Neuronal stem cell (in vitro differentiated cells): ENCODE results near the gene ADM2.
A peak's percentile ranks its signal among the peaks of the same experiment; 100 is the strongest.

Source experiments
- DNase-seq: peaks from one replicate; pipeline ENCODE4 v3.0.0-alpha.2; 2013; ENCODE audit warnings: low spot score
- H2AFZ ChIP-seq: one replicate; pipeline ENCODE4 v1.6.1; 2013; ENCODE audit warnings: mild to moderate bottlenecking, low read length, inconsistent platforms
- H2AK5ac ChIP-seq: 2 replicates; pipeline ENCODE4 v1.6.1; 2013; ENCODE audit warnings: low read depth, mild to moderate bottlenecking, inconsistent platforms, low read length, moderate library complexity, mixed read lengths
- H2BK120ac ChIP-seq: 2 replicates; pipeline ENCODE4 v1.6.1; 2013; ENCODE audit warnings: low read depth, mild to moderate bottlenecking, inconsistent platforms, low read length, moderate library complexity, mixed read lengths
- H2BK12ac ChIP-seq: one replicate; pipeline ENCODE4 v1.6.1; 2013; ENCODE audit warnings: low read length, inconsistent platforms
- H2BK15ac ChIP-seq: 2 replicates; pipeline ENCODE4 v1.6.1; 2013; ENCODE audit warnings: mild to moderate bottlenecking, low read length, inconsistent platforms, mixed read lengths
- H2BK5ac ChIP-seq: one replicate; pipeline ENCODE4 v1.6.1; 2013; ENCODE audit warnings: inconsistent platforms, mild to moderate bottlenecking, low read length, moderate library complexity
- H3K14ac ChIP-seq: one replicate; pipeline ENCODE4 v1.6.1; 2013; ENCODE audit warnings: low read length, inconsistent platforms
- H3K18ac ChIP-seq: 2 replicates; pipeline ENCODE4 v1.6.1; 2013; ENCODE audit warnings: low read length, inconsistent platforms
- H3K23ac ChIP-seq: 2 replicates; pipeline ENCODE4 v1.6.1; 2013; ENCODE audit warnings: low read depth, mild to moderate bottlenecking, mixed read lengths, low read length, inconsistent platforms; ENCODE audit not compliant: poor library complexity
- H3K27ac ChIP-seq: replicated peaks from 3 replicates; pipeline ENCODE4 v1.5.1; 2013; ENCODE audit warnings: low read length, inconsistent platforms
- H3K27me3 ChIP-seq, 3 experiments: 2 replicates each; pipeline ENCODE4 v1.6.1; 2013; ENCODE audit warnings: low read length in 3 of 3, mild to moderate bottlenecking in 2 of 3, inconsistent platforms in 1 of 3, low read depth in 1 of 3, mixed read lengths in 1 of 3, moderate library complexity in 1 of 3; ENCODE audit not compliant: control insufficient read depth in 3 of 3, insufficient read depth in 3 of 3
- H3K36me3 ChIP-seq, 2 donors: replicated peaks in 1 of 2; 2 replicates each; pipeline ENCODE4 v1.6.1; 2013; ENCODE audit warnings: low read length in 2 of 2; ENCODE audit not compliant: control insufficient read depth in 2 of 2, insufficient read depth in 2 of 2
- H3K4ac ChIP-seq: 2 replicates; pipeline ENCODE4 v1.6.1; 2013; ENCODE audit warnings: inconsistent platforms, mild to moderate bottlenecking, low read length, moderate library complexity
- H3K4me1 ChIP-seq, 2 donors: 1 replicate in 1 of 2; 2 replicates in 1 of 2; pipeline ENCODE4 v1.6.1; 2013; ENCODE audit warnings: low read length in 2 of 2, low read depth in 1 of 2; ENCODE audit not compliant: control insufficient read depth in 2 of 2, insufficient read depth in 1 of 2
- H3K4me2 ChIP-seq: one replicate; pipeline ENCODE4 v1.6.1; 2013; ENCODE audit warnings: mild to moderate bottlenecking, low read length, inconsistent platforms; ENCODE audit not compliant: insufficient read depth, poor library complexity, severe bottlenecking
- H3K4me3 ChIP-seq, 2 donors: 2 replicates each; pipeline ENCODE4 v1.5.1; 2013; ENCODE audit warnings: low read length in 2 of 2, mild to moderate bottlenecking in 2 of 2, inconsistent platforms in 1 of 2, moderate library complexity in 1 of 2
- H3K79me1 ChIP-seq: one replicate; pipeline ENCODE4 v1.6.1; 2013; ENCODE audit warnings: low read depth, mild to moderate bottlenecking, inconsistent platforms, low read length, moderate library complexity
- H3K9ac ChIP-seq: one replicate; pipeline ENCODE4 v1.6.1; 2013; ENCODE audit warnings: mild to moderate bottlenecking, low read depth, low read length, inconsistent platforms; ENCODE audit not compliant: poor library complexity
- H3K9me3 ChIP-seq, 2 donors: replicated peaks in 1 of 2; 2 replicates each; pipeline versions ENCODE3 to v1.6.1; 2013; ENCODE audit warnings: low read length in 2 of 2, mild to moderate bottlenecking in 2 of 2, inconsistent platforms in 1 of 2, low read depth in 1 of 2, mixed read lengths in 1 of 2, moderate library complexity in 1 of 2; ENCODE audit not compliant: control insufficient read depth in 2 of 2, insufficient read depth in 1 of 2
- H4K8ac ChIP-seq: one replicate; pipeline ENCODE4 v1.6.1; 2013; ENCODE audit warnings: low read depth, mild to moderate bottlenecking, inconsistent platforms, low read length, moderate library complexity
- H4K91ac ChIP-seq: one replicate; pipeline ENCODE4 v1.6.1; 2013; ENCODE audit warnings: low read length, low read depth, mild to moderate bottlenecking, inconsistent platforms; ENCODE audit not compliant: poor library complexity
- WGBS, 2 donors: extraction: QIAGEN DNeasy Blood & Tissue Kit; methylation state at CpG; one replicate each; pipeline ENCODE4 v1.1.7; 2013; ENCODE audit warnings: missing lambda C conversion rate in 2 of 2, mixed read lengths in 1 of 2; ENCODE audit not compliant: insufficient read length in 2 of 2, insufficient replicate concordance in 1 of 2; ENCODE audit errors: extremely low coverage in 2 of 2; 5-methylcytosine and 5-hydroxymethylcytosine counted together

ADM2 gene

GRCh38 chr22:50452649-50453048 is 28.7 kb upstream of the ADM2 start:
- H3K23ac ChIP-seq: no peak overlapping the region
- H3K18ac ChIP-seq: no peak overlapping the region
- H3K36me3 ChIP-seq: peaks cover 51 to 91% of the 10 kb centered on the region in 2 donors
- H3K79me1 ChIP-seq: peaks cover 8% of the 10 kb centered on the region
- no peak overlapping the region for H2AFZ ChIP-seq
- no peak overlapping the region for H3K14ac ChIP-seq
- H3K27me3 ChIP-seq: no peaks in the 10 kb centered on the region
- no peak overlapping the region for H4K8ac ChIP-seq
- H4K91ac ChIP-seq: no peak overlapping the region
- no peak overlapping the region for H3K4me3 ChIP-seq
- no peak for DNase-seq
- H3K4me1 ChIP-seq: no peaks in the 10 kb centered on the region
- H3K4me2 ChIP-seq: no peak overlapping the region
- H3K9me3 ChIP-seq: peaks cover 0 to 5% of the 10 kb centered on the region in 2 donors
- H2AK5ac ChIP-seq: no peak overlapping the region
- no peak overlapping the region for H3K27ac ChIP-seq
- H2BK120ac ChIP-seq: no peak overlapping the region
- H2BK15ac ChIP-seq: no peak overlapping the region
- no CpG with 5 or more reads among the region's 5 CpGs for WGBS, 2 donors
- no peak overlapping the region for H2BK12ac ChIP-seq
- no peak overlapping the region for H2BK5ac ChIP-seq
- H3K9ac ChIP-seq: no peak overlapping the region
- no peak overlapping the region for H3K4ac ChIP-seq

GRCh38 chr22:50454556-50455075 is 26.7 kb upstream of the ADM2 start:
- Histone ChIP-seq H4K8ac (no peak overlapping the region), H3K18ac (no peak overlapping the region), H3K27ac (no peak overlapping the region), H2AK5ac (no peak overlapping the region), H3K36me3 (peaks cover 53 to 92% of the 10 kb centered on the region in 2 donors), H3K9me3 (peaks cover 0 to 5% of the 10 kb centered on the region in 2 donors), H3K79me1 (peaks cover 8% of the 10 kb centered on the region), H3K9ac (no peak overlapping the region), H2BK120ac (no peak overlapping the region), H2BK15ac (no peak overlapping the region), H3K23ac (peak overlapping the region; percentile 73), H3K4me1 (no peaks in the 10 kb centered on the region), H3K14ac (no peak overlapping the region), H4K91ac (no peak overlapping the region), H3K4me3 (no peak overlapping the region), H2BK12ac (no peak overlapping the region), H3K4ac (no peak overlapping the region), H2AFZ (no peak overlapping the region), H3K4me2 (no peak overlapping the region), H3K27me3 (no peaks in the 10 kb centered on the region), H2BK5ac (peak overlapping the region; percentile 53)
- no peak for DNase-seq
- WGBS, 2 donors: no CpG with 5 or more reads among the region's 27 CpGs

GRCh38 chr22:50455201-50455600 is 26.1 kb upstream of the ADM2 start:
- no peak overlapping the region for H2BK12ac ChIP-seq

DNA sequence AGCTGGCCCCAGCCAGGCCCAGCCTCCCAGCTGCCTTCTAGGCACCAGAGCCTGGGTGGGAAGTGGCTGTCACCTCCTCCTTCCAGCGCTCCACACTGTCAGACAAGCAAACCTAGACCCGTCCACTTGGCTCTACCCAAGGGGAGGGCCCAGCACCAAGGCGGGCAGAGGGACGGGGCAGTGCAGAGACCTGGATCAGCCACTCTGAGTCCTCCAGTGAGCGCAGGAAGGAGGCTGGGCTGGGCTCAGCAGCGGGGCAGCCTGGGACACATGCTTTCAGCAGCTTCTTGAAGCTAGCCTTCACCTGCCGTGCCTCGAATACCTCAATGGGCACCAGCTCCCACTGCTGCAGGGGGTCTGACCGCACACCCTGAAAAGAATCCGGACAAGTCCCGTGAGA is 25.3 kb upstream of the ADM2 start:
- Histone ChIP-seq H2BK12ac (no peak overlapping the region), H3K4me1 (no peaks in the 10 kb centered on the region), H3K36me3 (peaks cover 62 to 95% of the 10 kb centered on the region in 2 donors), H3K18ac (no peak overlapping the region), H2BK5ac (no peak overlapping the region), H3K4me2 (no peak overlapping the region), H3K9me3 (peaks cover 0 to 2% of the 10 kb centered on the region in 2 donors), H3K27ac (no peak overlapping the region), H2BK120ac (no peak overlapping the region), H3K9ac (no peak overlapping the region), H3K23ac (no peak overlapping the region), H3K79me1 (peaks cover 5% of the 10 kb centered on the region), H2AFZ (no peak overlapping the region), H3K14ac (no peak overlapping the region), H3K4me3 (no peak overlapping the region), H2BK15ac (no peak overlapping the region), H3K27me3 (no peaks in the 10 kb centered on the region), H2AK5ac (no peak overlapping the region), H4K8ac (no peak overlapping the region), H4K91ac (no peak overlapping the region), H3K4ac (no peak overlapping the region)
- DNase-seq: no peak
- WGBS, 2 donors: no CpG with 5 or more reads among the region's 11 CpGs

More at GRCh38 chr22:50455201-50455600, 26.1 kb upstream of the ADM2 start:
- no peak overlapping the region for H3K4me2 ChIP-seq
- H3K9me3 ChIP-seq: peaks cover 0 to 2% of the 10 kb centered on the region in 2 donors
- H2BK120ac ChIP-seq: no peak overlapping the region
- H3K23ac ChIP-seq: peak overlapping the region; percentile 73
- peak overlapping the region; percentile 30 for H3K9ac ChIP-seq
- peak overlapping the region; percentile 53 for H2BK5ac ChIP-seq
- no peak overlapping the region for H3K4ac ChIP-seq
- peaks cover 5% of the 10 kb centered on the region for H3K79me1 ChIP-seq
- H3K36me3 ChIP-seq: peaks cover 54 to 94% of the 10 kb centered on the region in 2 donors
- H2BK15ac ChIP-seq: no peak overlapping the region
- no peak for DNase-seq
- no peak overlapping the region for H3K14ac ChIP-seq
- no peaks in the 10 kb centered on the region for H3K27me3 ChIP-seq
- no peak overlapping the region for H2AFZ ChIP-seq
- H2AK5ac ChIP-seq: no peak overlapping the region
- H3K18ac ChIP-seq: no peak overlapping the region
- no CpG with 5 or more reads among the region's 18 CpGs for WGBS, 2 donors
- no peak overlapping the region for H3K27ac ChIP-seq
- H4K91ac ChIP-seq: no peak overlapping the region
- H3K4me1 ChIP-seq: no peaks in the 10 kb centered on the region
- H4K8ac ChIP-seq: no peak overlapping the region
- H3K4me3 ChIP-seq: no peak overlapping the region
